Measurements from ENCODE around the gene PRKRIP1.
"Not testable (repeated sequence)": the region's sequence is repeated elsewhere in the genome, so short reads cannot be mapped to it uniquely, and the experiment has no call there.

Gene PRKRIP1

GRCh38 chr7:102431617-102432298 is 35.6 kb downstream of the PRKRIP1 start:
- DNase-seq (ENCODE audit: low read depth in 2 of 2): peak in 1 of 2 donors; percentile 24

- no peak for DNase-seq (ENCODE audit: low read depth in 2 of 2)
These were observed 36.5 kb downstream of the PRKRIP1 start for GRCh38 chr7:102432442-102433218.

- DNase-seq (ENCODE audit: low read depth in 2 of 2): peak; percentile 76 to 84
These were observed 37.3 kb downstream of the PRKRIP1 start, which contains the start of gene ORAI2 for GRCh38 chr7:102433219-102434038. ORAI2 (plus strand) TSS chr7:102433575; CDS start chr7:102438957, 5,382 bp downstream.

GRCh38 chr7:102434039-102434486 is 37.9 kb downstream of the PRKRIP1 start:
- DNase-seq (ENCODE audit: low read depth in 2 of 2): no peak

GRCh38 chr7:102436118-102436517 is 40.0 kb downstream of the PRKRIP1 start:
- DNase-seq (ENCODE audit: low read depth in 2 of 2): no peak

- no peak for DNase-seq (ENCODE audit: low read depth in 2 of 2)
These were observed 44.0 kb downstream of the PRKRIP1 start for GRCh38 chr7:102439963-102440795.

GRCh38 chr7:102444961-102445673 is 49.0 kb downstream of the PRKRIP1 start:
- DNase-seq (ENCODE audit: low read depth in 2 of 2): no peak

- DNase-seq (ENCODE audit: low read depth in 2 of 2): no peak
These were observed 49.5 kb downstream of the PRKRIP1 start for GRCh38 chr7:102445674-102446071.

- DNase-seq (ENCODE audit: low read depth in 2 of 2): no peak
These were observed 50.4 kb downstream of the PRKRIP1 start for GRCh38 chr7:102446387-102447156.

GRCh38 chr7:102447311-102447710 is 51.1 kb downstream of the PRKRIP1 start:
- no peak for DNase-seq (ENCODE audit: low read depth in 2 of 2)

GRCh38 chr7:102449136-102449535 is 53.0 kb downstream of the PRKRIP1 start:
- DNase-seq (ENCODE audit: low read depth in 2 of 2): no peak

- DNase-seq (ENCODE audit: low read depth in 2 of 2): no peak
These were observed 54.1 kb downstream of the PRKRIP1 start for GRCh38 chr7:102450242-102450641.

GRCh38 chr7:102451371-102452054 is 55.4 kb downstream of the PRKRIP1 start:
- DNase-seq (ENCODE audit: low read depth in 2 of 2): no peak

GRCh38 chr7:102452451-102452850 is 56.3 kb downstream of the PRKRIP1 start:
- DNase-seq (ENCODE audit: low read depth in 2 of 2): no peak

- no peak for DNase-seq (ENCODE audit: low read depth in 2 of 2)
These were observed 57.2 kb downstream of the PRKRIP1 start for GRCh38 chr7:102453319-102453718.

- no peak for DNase-seq (ENCODE audit: low read depth in 2 of 2)
These were observed 58.3 kb downstream of the PRKRIP1 start for GRCh38 chr7:102454468-102454867.

- DNase-seq (ENCODE audit: low read depth in 2 of 2): not testable (repeated sequence)
These were observed 58.8 kb downstream of the PRKRIP1 start for GRCh38 chr7:102454932-102455331.

GRCh38 chr7:102455596-102455995 is 59.4 kb downstream of the PRKRIP1 start:
- DNase-seq (ENCODE audit: low read depth in 2 of 2): no peak

- DNase-seq (ENCODE audit: low read depth in 2 of 2): no peak
These were observed 60.2 kb downstream of the PRKRIP1 start for GRCh38 chr7:102456327-102456726.

Data from stimulated activated CD4-positive, alpha-beta T cell treated with anti-CD3 and anti-CD28 coated beads, Interleukin-4, amount 100 ng/mL, for 48 hours (primary cell).